NCI-H2171 (cell line): ENCODE results near the gene PCDH15.

ENCODE experiments used
- DNase-seq: peaks from one replicate; lab custom pipeline; 2025; lab: John Stamatoyannopoulos, UW

The PCDH15 gene

GRCh38 chr10:53843736-53844362 lies 957.2 kb downstream of the PCDH15 start:
- no peak for DNase-seq

DNA sequence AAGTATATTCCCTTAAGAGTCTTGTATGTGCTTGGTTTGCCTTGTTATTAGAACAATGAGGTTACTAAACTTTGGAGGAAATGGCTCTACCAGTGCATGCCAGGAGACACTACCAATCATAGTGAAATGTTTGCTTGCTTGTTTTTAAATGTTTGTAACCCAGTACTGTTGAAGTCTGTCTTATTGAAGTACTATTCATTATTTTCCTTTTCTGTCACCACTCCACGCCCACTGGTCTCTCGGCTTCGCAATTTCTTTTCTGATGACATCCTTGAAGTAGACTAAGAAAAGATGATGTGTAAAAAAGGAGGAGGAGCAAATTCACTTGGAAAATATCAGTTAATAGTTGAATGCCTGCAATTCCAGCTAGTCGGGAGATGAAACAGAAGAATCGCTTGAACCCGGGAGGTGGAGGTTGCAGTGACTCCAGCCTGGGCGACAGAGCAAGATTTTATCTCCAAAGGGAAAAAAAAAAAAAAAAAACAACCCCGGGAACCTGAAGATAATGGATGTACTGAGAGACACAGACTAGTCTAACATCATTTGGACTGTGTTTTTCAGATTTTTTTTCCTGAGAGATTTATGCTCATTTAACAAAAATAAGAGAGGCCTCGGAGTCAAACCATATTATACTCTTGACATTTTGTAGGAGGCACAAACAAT lies 959.4 kb downstream of the PCDH15 start:
- no peak for DNase-seq

GRCh38 chr10:53840653-53841052 lies 960.4 kb downstream of the PCDH15 start:
- no peak for DNase-seq

DNA sequence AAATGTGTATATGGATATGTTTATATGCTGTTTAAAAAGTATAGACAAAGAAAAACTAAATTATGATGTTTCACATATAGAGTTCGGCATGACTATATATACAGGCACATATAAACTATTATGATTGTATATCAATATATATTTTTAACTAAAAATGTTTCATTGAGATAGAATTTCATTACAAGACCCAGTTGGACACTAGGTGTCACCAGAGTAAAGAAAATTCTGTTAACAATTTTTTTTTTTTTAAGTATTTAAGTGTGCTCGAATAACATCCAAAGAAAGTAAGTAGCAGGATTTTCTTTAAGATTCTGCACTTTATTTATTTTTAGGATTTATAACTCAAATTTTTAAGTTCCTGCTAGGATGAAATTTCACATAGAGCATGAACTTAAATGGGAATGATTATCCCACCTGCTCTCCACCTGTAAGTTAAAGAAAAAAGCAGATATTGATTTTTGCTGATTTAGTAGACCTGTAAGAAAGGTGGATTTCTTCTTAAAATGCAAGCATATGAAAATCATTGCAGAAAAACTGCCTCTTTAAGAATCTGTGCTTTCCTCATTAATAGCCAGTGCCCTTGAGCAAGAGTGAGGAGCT lies 961.5 kb downstream of the PCDH15 start:
- no peak for DNase-seq

DNA sequence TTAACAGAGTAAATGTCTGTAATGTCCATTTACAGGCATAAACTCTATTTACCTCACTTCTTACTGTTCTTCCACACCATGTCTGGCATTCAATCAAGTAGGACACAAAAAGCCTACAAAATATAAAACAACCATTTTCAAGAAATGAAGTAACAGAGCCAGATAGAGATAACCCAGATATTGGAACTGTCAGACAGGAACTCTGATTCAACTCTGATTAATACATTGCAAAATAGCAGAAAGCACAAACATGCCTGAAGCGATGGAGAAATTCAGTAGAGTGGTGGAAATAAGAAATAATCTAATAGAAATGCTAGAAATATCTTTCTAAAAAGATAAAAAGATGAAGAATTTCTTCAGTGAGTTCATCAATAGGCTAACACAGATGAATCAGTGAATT lies 964.4 kb downstream of the PCDH15 start:
- no peak for DNase-seq

DNA sequence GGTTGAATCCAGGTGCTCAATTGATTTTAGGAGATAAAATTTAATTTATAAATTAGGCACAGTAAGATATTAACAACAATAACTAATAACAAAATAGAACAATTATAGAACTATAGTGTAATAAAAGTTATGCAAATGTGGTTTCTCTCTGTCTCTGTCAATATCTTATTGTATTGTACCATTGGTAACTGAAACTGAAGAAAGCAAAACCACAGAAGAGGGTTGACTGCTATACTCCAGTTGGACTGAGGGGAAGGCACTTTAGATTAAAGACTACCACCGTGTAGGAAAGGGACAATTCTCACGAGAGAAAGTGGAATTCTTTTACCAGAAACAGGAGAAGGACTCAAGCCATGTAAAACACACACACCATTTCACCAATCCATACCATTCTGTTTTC lies 967.1 kb downstream of the PCDH15 start:
- no peak for DNase-seq

GRCh38 chr10:53827261-53827660 lies 973.8 kb downstream of the PCDH15 start:
- DNase-seq, result no peak

- no peak for DNase-seq
These were observed 992.2 kb downstream of the PCDH15 start for GRCh38 chr10:53808677-53809372.

DNA sequence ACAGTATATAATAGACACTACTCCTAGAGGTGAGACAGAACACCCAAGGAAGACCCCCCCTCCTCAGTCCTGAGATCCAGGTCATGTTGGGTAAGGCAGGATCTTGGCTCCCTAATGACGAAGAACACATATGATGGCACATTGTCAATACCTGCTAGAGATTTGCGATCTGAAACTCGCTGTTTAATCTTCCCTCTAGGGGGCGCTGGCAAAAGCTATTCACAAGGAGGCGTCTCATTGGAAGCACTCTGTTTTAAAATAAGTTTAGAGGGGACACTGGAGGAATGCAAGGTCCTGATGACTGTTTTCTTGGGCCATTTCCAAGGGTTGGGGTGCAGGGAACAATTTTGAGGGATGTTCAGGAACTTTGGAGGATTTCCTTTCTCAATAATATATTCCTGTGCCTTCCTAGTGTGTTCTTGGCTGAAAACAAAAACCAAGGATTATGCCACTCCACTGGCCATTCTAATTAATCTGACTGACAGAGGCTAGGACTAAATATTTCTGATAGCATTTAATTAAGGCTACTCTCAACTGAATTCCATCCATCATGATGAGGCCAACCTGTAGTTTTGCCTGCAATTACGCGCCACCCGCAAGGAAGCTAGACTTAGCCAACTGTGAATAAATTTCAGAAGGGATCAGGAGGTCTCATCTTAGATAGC lies 1014.7 kb downstream of the PCDH15 start:
- DNase-seq, result no peak

- DNase-seq, result no peak
These were observed 1029.3 kb downstream of the PCDH15 start for GRCh38 chr10:53771701-53772100.

GRCh38 chr10:53770903-53771302 lies 1030.1 kb downstream of the PCDH15 start:
- no peak for DNase-seq

DNA sequence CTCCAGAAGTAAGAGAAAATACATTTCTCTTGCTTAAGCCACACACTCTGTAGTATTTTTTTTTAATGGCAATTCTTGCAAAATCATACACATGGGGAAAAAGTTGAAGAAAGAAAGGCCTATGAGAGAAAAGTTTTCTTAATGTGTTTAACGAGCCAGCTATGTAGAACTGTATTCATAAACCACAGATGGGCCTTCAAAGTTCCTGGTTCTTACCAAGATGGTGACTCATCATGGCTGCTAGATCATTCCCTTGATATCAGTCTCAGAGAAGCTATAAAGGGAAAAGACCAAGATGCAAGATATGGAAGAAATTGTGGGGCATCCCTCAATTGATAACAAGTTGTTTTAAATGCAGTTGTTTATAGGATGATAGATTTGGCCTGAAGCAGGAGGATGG lies 1035.7 kb downstream of the PCDH15 start:
- DNase-seq, result no peak

- no peak for DNase-seq
These were observed 1046.3 kb downstream of the PCDH15 start for GRCh38 chr10:53754596-53755250.
